Adrenal gland (tissue), 12 donors: ENCODE measurements around the gene COA1. TPM values are rescaled to one million over a fixed set of nuclear protein-coding genes. Genes with fewer than 3 reads are reported as not detected.
A peak's percentile ranks its signal among the peaks of the same experiment; 100 is the strongest.

Experiments used
- DNase-seq, 7 donors: peaks; one replicate each; pipeline ENCODE4 v3.0.0-alpha.2; 2019 to 2020
- H3K27ac ChIP-seq, 5 donors: fragments of 200-600 bp; sonication (generic) in 4 of 5; 1 replicate in 3 of 5; 2 replicates in 2 of 5; pipeline versions ENCODE4 v1.5.1 to v1.8.0; 2016 to 2020; ENCODE audit warnings: mild to moderate bottlenecking in 1 of 5
- H3K27me3 ChIP-seq: fragments of 200-600 bp; 2 replicates; pipeline ENCODE4 v1.8.0; 2021
- H3K36me3 ChIP-seq, 2 donors: fragments of 200-600 bp; replicated peaks in 1 of 2; 1 replicate in 1 of 2; 2 replicates in 1 of 2; pipeline versions ENCODE4 v1.5.1 to v1.8.0; 2018 to 2022
- H3K4me1 ChIP-seq, 2 donors: fragments of 200-600 bp; replicated peaks in 1 of 2; 1 replicate in 1 of 2; 2 replicates in 1 of 2; pipeline versions ENCODE4 v1.5.1 to v1.8.0; 2018 to 2021
- H3K4me3 ChIP-seq, 4 donors: fragments of 200-600 bp; sonication (generic) in 3 of 4; one replicate each; pipeline ENCODE4 v1.5.1; 2016 to 2018
- H3K9me3 ChIP-seq, 3 donors: fragments of 200-600 bp; sonication (generic) in 1 of 3; replicated peaks in 1 of 3; 1 replicate in 2 of 3; 2 replicates in 1 of 3; pipeline versions ENCODE4 v1.5.1 to v1.8.0; 2016 to 2021
- CTCF ChIP-seq, 6 experiments: fragments of 450-650 bp in 4 of 6; fragments of 200-600 bp in 2 of 6; sonication (generic) in 1 of 6; IDR thresholded peaks; 1 replicate in 5 of 6; 2 replicates in 1 of 6; pipeline versions ENCODE4 v1.5.1 to v1.8.0; 2016 to 2021; ENCODE audit warnings: antibody characterized with exemption in 6 of 6, mild to moderate bottlenecking in 2 of 6, moderate library complexity in 1 of 6
- POLR2A ChIP-seq, 2 donors: fragments of 450-650 bp; IDR thresholded peaks; one replicate each; pipeline ENCODE4 v1.6.1; 2017; ENCODE audit warnings: antibody characterized with exemption in 2 of 2, mild to moderate bottlenecking in 2 of 2, moderate library complexity in 1 of 2
- WGBS, 4 donors: extraction: QIAGEN DNeasy Blood & Tissue Kit in 2 of 4; methylation state at CpG; one replicate each; pipeline versions ENCODE4 v1.1.5 to v1.1.7; 2013 to 2017; 5-methylcytosine and 5-hydroxymethylcytosine counted together
- intact Hi-C, 2 donors: fragments of 100-400 bp; cut with DNase I; formaldehyde crosslinking; loops; one replicate each; pipeline versions ENCODE4 v1.14.1 to v1.15.0; 2022 to 2023
- polyA plus RNA-seq, 3 donors: library from polyadenylated mRNA; stranded (reverse); fragments of 200-250 nt in 2 of 3; fragments of 350-450 nt in 1 of 3; fragmentation: Illumina TruSeq in 1 of 3; extraction: RNeasy Lipid Tissue Mini Kit (QIAGEN cat#74804) in 1 of 3; gene quantifications; one replicate each; pipeline ENCODE4 v1.2.3, GENCODE V29; 2013 to 2014
- total RNA-seq, 9 donors: library from RNA; depleted of rRNA in 4 of 9; stranded (reverse); fragments of >200 nt in 4 of 9; fragments of 120-200 nt in 1 of 9; fragmentation: NEBNext Ultra II Directional in 1 of 9; extraction: Animal tissue kit (Norgen Biotek cat#: 25700) in 1 of 9; gene quantifications; one replicate each; pipeline versions ENCODE4 v1.1.0 to v1.2.4, GENCODE V29; 2013 to 2023
- donor health status: healthy with polysubstance abuse.
- donor health status: Bipolar disorder and iron deficiency.
- donor health status: DM: yes; HTN: yes; CAD: no.
- donor health status: DM: no; HTN: no; CAD: no.
- donor health status: DM: no; HTN: no; CAD: no.
- donor health status: DM: yes; HTN: yes; CAD: no.

COA1 gene
- total and polyA plus RNA-seq, 12 donors: 19.0 to 60.0 (median 40.2) TPM

DNA sequence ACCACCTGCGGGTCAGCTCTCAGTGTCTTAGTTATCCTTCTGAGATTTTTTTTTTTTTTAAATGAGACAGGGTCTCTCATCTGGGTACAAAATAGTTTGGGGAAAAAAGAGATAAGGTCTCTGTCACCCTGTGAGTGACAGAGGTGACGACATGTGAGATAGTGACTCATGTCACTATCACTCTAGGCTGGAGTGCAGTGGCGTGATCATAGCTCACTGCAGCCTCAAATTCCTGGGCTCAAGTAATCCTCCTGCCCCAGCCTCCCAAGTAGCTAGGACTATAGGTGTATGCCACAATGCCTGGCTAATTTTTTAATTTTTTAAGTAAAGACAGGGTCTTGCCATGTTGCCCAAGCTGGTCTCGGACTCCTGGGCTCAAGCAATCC, 39.6 kb upstream of the COA1 start:
- intact Hi-C loops: no loop called here
- TF ChIP-seq CTCF (IDR thresholded peaks at IDR 0.05) (no peak), POLR2A (IDR thresholded peaks at IDR 0.05) (no peak)

GRCh38 chr7:43768201-43768886, 39.0 kb upstream of the COA1 start:
- H3K27me3 ChIP-seq: no peaks in the 10 kb centered on the region
- DNase-seq: peak in 1 of 7 donors; percentile 30
- H3K4me1 ChIP-seq: peaks cover 0 to 13% of the 10 kb centered on the region in 2 donors
- intact Hi-C loops: no loop called here
- H3K27ac ChIP-seq: no peak overlapping the region
- 79 to 91% (median 86%) methylated on average over 6 to 9 of the region's 9 CpGs for WGBS, 4 donors
- TF ChIP-seq POLR2A (IDR thresholded peaks at IDR 0.05) (no peak), CTCF (IDR thresholded peaks at IDR 0.05) (no peak)
- H3K4me3 ChIP-seq: no peak overlapping the region
- H3K36me3 ChIP-seq: peaks cover 0 to 10% of the 10 kb centered on the region in 2 donors
- no peaks in the 10 kb centered on the region for H3K9me3 ChIP-seq

More for the DNA sequence above, 39.6 kb upstream of the COA1 start:
- Histone ChIP-seq H3K27me3 (no peaks in the 10 kb centered on the region), H3K4me3 (no peak overlapping the region), H3K27ac (no peak overlapping the region), H3K4me1 (peaks cover 0 to 8% of the 10 kb centered on the region in 2 donors), H3K36me3 (peaks cover 0 to 10% of the 10 kb centered on the region in 2 donors), H3K9me3 (no peaks in the 10 kb centered on the region)
- WGBS, 4 donors: 86 to 93% (median 88%) methylated on average over 4 of the region's 4 CpGs
- peak in 1 of 7 donors; percentile 41 for DNase-seq

DNA sequence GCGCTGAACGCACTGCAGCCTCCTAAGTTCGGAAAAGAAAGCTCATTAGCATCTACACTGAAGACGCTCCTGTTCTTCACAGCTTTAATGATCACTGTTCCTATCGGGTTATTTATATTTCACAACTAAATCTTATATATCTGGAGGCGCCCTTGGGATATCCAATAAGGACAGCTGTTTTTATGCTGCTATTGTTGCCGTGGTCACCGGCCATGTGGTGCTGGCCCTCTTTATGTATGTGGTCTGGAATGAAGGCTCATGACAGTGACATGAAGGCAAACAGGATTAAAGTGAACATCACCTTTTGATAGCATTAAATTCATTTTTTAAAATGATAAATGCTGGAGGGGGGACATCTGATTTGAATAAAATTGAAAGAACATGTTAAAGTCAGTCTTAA, 38.0 kb upstream of the COA1 start:
- intact Hi-C loops: no loop called here
- H3K4me1 ChIP-seq: peaks cover 0 to 20% of the 10 kb centered on the region in 2 donors
- 91 to 96% (median 92%) methylated on average over 8 of the region's 8 CpGs for WGBS, 4 donors
- no peak overlapping the region for H3K27ac ChIP-seq
- no peaks in the 10 kb centered on the region for H3K27me3 ChIP-seq
- DNase-seq: peak in 1 of 7 donors; percentile 40
- H3K9me3 ChIP-seq: no peaks in the 10 kb centered on the region
- TF ChIP-seq POLR2A (IDR thresholded peaks at IDR 0.05): no peak
- TF ChIP-seq CTCF (IDR thresholded peaks at IDR 0.05): no peak
- H3K4me3 ChIP-seq: no peak overlapping the region
- H3K36me3 ChIP-seq: peaks cover 0 to 10% of the 10 kb centered on the region in 2 donors

DNA sequence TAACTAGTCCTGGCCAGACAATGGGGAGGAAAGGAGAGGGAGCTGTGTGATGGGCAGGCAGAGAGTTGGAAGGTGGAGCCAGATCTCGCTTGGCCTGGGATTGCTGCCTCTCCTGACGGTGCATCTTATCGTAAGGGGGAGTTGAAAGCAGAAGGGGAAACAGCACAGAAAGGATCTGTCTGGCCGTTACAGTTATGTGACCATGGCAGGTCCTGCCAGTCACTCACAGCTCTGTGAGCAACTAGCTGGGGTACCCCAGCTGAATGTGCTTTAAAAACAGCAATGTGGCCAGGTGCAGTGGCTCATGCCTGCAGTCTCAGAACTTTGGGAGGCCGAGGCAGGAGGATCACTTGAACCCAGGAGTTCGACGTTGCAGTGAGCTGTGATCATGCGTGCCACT, 37.2 kb upstream of the COA1 start:
- H3K27ac ChIP-seq: no peak overlapping the region
- TF ChIP-seq POLR2A (IDR thresholded peaks at IDR 0.05) (no peak), CTCF (IDR thresholded peaks at IDR 0.05) (no peak)
- no peaks in the 10 kb centered on the region for H3K27me3 ChIP-seq
- intact Hi-C loops: no loop called here
- DNase-seq: peak in 1 of 7 donors; percentile 36
- no peak overlapping the region for H3K4me3 ChIP-seq
- peaks cover 0 to 26% of the 10 kb centered on the region in 2 donors for H3K4me1 ChIP-seq
- H3K9me3 ChIP-seq: no peaks in the 10 kb centered on the region
- H3K36me3 ChIP-seq: peaks cover 0 to 3% of the 10 kb centered on the region in 2 donors
- WGBS, 4 donors: 84 to 89% (median 87%) methylated on average over 8 of the region's 8 CpGs
